ENCODE measurements around the gene TRAPPC14.
"Not testable (repeated sequence)": the region's sequence is repeated elsewhere in the genome, so short reads cannot be mapped to it uniquely, and the experiment has no call there.

TRAPPC14 gene

GRCh38 chr7:100148559-100149328 is 9.8 kb downstream of the TRAPPC14 start, which contains the start of gene LAMTOR4:
Gene LAMTOR4 (plus strand): TSS chr7:100148918. CDS start chr7:100148973, 55 bp downstream.
- peak within 1 kb of the TSS; percentile 97 for H3K4me3 ChIP-seq (ENCODE audit: low read depth, low read length)
- DNase-seq (ENCODE audit: low read depth), result peak; percentile 99
- peak; percentile 4 for TF ChIP-seq CTCF (IDR thresholded peaks at IDR 0.05; ENCODE audit: low read depth, low read length, missing control alignments)

GRCh38 chr7:100148225-100148558 is 10.3 kb downstream of the TRAPPC14 start:
- TF ChIP-seq CTCF (IDR thresholded peaks at IDR 0.05; ENCODE audit: low read depth, low read length, missing control alignments), result no peak
- H3K4me3 ChIP-seq (ENCODE audit: low read depth, low read length), result peak overlapping the region; percentile 47
- DNase-seq (ENCODE audit: low read depth), result no peak

- TF ChIP-seq CTCF (IDR thresholded peaks at IDR 0.05; ENCODE audit: low read depth, low read length, missing control alignments), result no peak
- DNase-seq (ENCODE audit: low read depth), result no peak
- no peak overlapping the region for H3K4me3 ChIP-seq (ENCODE audit: low read depth, low read length)
Measured at GRCh38 chr7:100147278-100147677, 11.2 kb downstream of the TRAPPC14 start.

- not testable (repeated sequence) for H3K4me3 ChIP-seq (ENCODE audit: low read depth, low read length); DNase-seq (ENCODE audit: low read depth)
Measured at GRCh38 chr7:100146350-100146749, 12.2 kb downstream of the TRAPPC14 start.

- no peak for DNase-seq (ENCODE audit: low read depth)
- no peak for TF ChIP-seq CTCF (IDR thresholded peaks at IDR 0.05; ENCODE audit: low read depth, low read length, missing control alignments)
- no peak overlapping the region for H3K4me3 ChIP-seq (ENCODE audit: low read depth, low read length)
Measured at GRCh38 chr7:100142461-100142860, 16.1 kb downstream of the TRAPPC14 start.

- TF ChIP-seq CTCF (IDR thresholded peaks at IDR 0.05; ENCODE audit: low read depth, low read length, missing control alignments), result no peak
- DNase-seq (ENCODE audit: low read depth), result no peak
- no peak overlapping the region for H3K4me3 ChIP-seq (ENCODE audit: low read depth, low read length)
Measured at GRCh38 chr7:100141555-100141949, 17.0 kb downstream of the TRAPPC14 start.

GRCh38 chr7:100137851-100138760 is 20.4 kb downstream of the TRAPPC14 start:
- DNase-seq (ENCODE audit: low read depth), result no peak
- H3K4me3 ChIP-seq (ENCODE audit: low read depth, low read length), result no peak overlapping the region

More at GRCh38 chr7:100137851-100138760, 20.4 kb downstream of the TRAPPC14 start:
- TF ChIP-seq CTCF (IDR thresholded peaks at IDR 0.05; ENCODE audit: low read depth, low read length, missing control alignments), result no peak
